H9 (cell line): ENCODE data around the gene ST6GALNAC6. TPM values are rescaled to one million over a fixed set of nuclear protein-coding genes. Genes with fewer than 3 reads are reported as not detected.

Source experiments
- DNase-seq: peaks from one replicate; pipeline ENCODE4 v3.0.0-alpha.2; 2017
- H2AFZ ChIP-seq: one replicate; pipeline ENCODE4 v1.6.1; 2013; ENCODE audit warnings: mild to moderate bottlenecking, low read length, control low read depth, moderate library complexity
- H2AK5ac ChIP-seq: 2 replicates; pipeline ENCODE4 v1.6.1; 2013; ENCODE audit warnings: low read length, control low read depth, mixed read lengths; ENCODE audit not compliant: insufficient read length
- H2BK120ac ChIP-seq: one replicate; pipeline ENCODE4 v1.6.1; 2013; ENCODE audit warnings: low read depth, mild to moderate bottlenecking, low read length, control low read depth, inconsistent platforms; ENCODE audit not compliant: poor library complexity, severe bottlenecking
- H2BK12ac ChIP-seq: 2 replicates; pipeline ENCODE4 v1.6.1; 2013; ENCODE audit warnings: low read length, control low read depth, mixed read lengths, low read depth; ENCODE audit not compliant: insufficient read length
- H2BK15ac ChIP-seq: 2 replicates; pipeline ENCODE4 v1.6.1; 2013; ENCODE audit warnings: low read depth, low read length, control low read depth
- H2BK20ac ChIP-seq: one replicate; pipeline ENCODE4 v1.6.1; 2013; ENCODE audit warnings: low read depth, mild to moderate bottlenecking, low read length, control low read depth, inconsistent platforms; ENCODE audit not compliant: poor library complexity, severe bottlenecking
- H2BK5ac ChIP-seq: 2 replicates; pipeline ENCODE4 v1.6.1; 2013; ENCODE audit warnings: low read length, control low read depth, mixed read lengths; ENCODE audit not compliant: insufficient read length
- H3K14ac ChIP-seq: 2 replicates; pipeline ENCODE4 v1.6.1; 2013; ENCODE audit warnings: low read length, control low read depth; ENCODE audit not compliant: insufficient read depth
- H3K18ac ChIP-seq: 2 replicates; pipeline ENCODE4 v1.6.1; 2013; ENCODE audit warnings: low read depth, mild to moderate bottlenecking, mixed read lengths, low read length, control low read depth; ENCODE audit not compliant: insufficient read length
- H3K23ac ChIP-seq: 2 replicates; pipeline ENCODE4 v1.6.1; 2013; ENCODE audit warnings: low read length, control low read depth, mixed read lengths, low read depth; ENCODE audit not compliant: insufficient read length
- H3K23me2 ChIP-seq: 2 replicates; pipeline ENCODE4 v1.6.1; 2013; ENCODE audit warnings: low read depth, mild to moderate bottlenecking, mixed read lengths, low read length, control low read depth; ENCODE audit not compliant: insufficient read length, poor library complexity, severe bottlenecking
- H3K27ac ChIP-seq: 2 replicates; pipeline ENCODE4 v1.5.1; 2013; ENCODE audit warnings: low read length, control low read depth, mixed read lengths, low read depth; ENCODE audit not compliant: insufficient read length
- H3K27me3 ChIP-seq: 2 replicates; pipeline ENCODE4 v1.6.1; 2013; ENCODE audit warnings: low read length, control low read depth, inconsistent platforms; ENCODE audit not compliant: insufficient read depth
- H3K4ac ChIP-seq: 2 replicates; pipeline ENCODE4 v1.6.1; 2013; ENCODE audit warnings: low read depth, mild to moderate bottlenecking, control low read depth, inconsistent platforms, low read length, moderate library complexity
- H3K4me1 ChIP-seq: 2 replicates; pipeline ENCODE4 v1.6.1; 2013; ENCODE audit warnings: low read length, control low read depth, inconsistent platforms; ENCODE audit not compliant: insufficient read depth
- H3K4me2 ChIP-seq: 2 replicates; pipeline ENCODE4 v1.6.1; 2013; ENCODE audit warnings: low read length, control low read depth, mixed read lengths; ENCODE audit not compliant: insufficient read length, insufficient read depth
- H3K56ac ChIP-seq: 2 replicates; pipeline ENCODE4 v1.6.1; 2013; ENCODE audit warnings: low read depth, mild to moderate bottlenecking, mixed read lengths, low read length, control low read depth; ENCODE audit not compliant: insufficient read length
- H3K79me1 ChIP-seq: 2 replicates; pipeline ENCODE4 v1.6.1; 2013; ENCODE audit warnings: low read depth, mild to moderate bottlenecking, moderate library complexity, low read length, control low read depth, inconsistent platforms; ENCODE audit not compliant: insufficient read depth, poor library complexity, severe bottlenecking
- H3K79me2 ChIP-seq: 2 replicates; pipeline ENCODE4 v1.6.1; 2013; ENCODE audit warnings: low read length, control low read depth, inconsistent platforms; ENCODE audit not compliant: insufficient read depth
- H3K9ac ChIP-seq: 2 replicates; pipeline ENCODE4 v1.6.1; 2013; ENCODE audit warnings: low read length, control low read depth, mixed read lengths; ENCODE audit not compliant: insufficient read length; ENCODE audit errors: extremely low read depth
- H3K9me3 ChIP-seq: one replicate; pipeline ENCODE4 v1.6.1; 2013; ENCODE audit warnings: low read depth, low read length, inconsistent platforms; ENCODE audit not compliant: control insufficient read depth
- H3T11ph ChIP-seq: one replicate; pipeline ENCODE4 v1.6.1; 2013; ENCODE audit warnings: mild to moderate bottlenecking, low read length, control low read depth, inconsistent platforms
- H4K20me1 ChIP-seq: one replicate; pipeline ENCODE4 v1.6.1; 2013; ENCODE audit not compliant: control insufficient read depth, insufficient read length, insufficient read depth
- H4K5ac ChIP-seq: 2 replicates; pipeline ENCODE4 v1.6.1; 2013; ENCODE audit warnings: low read depth, mild to moderate bottlenecking, mixed read lengths, low read length, control low read depth; ENCODE audit not compliant: insufficient read length
- H4K8ac ChIP-seq: replicated peaks from 2 replicates; pipeline ENCODE4 v1.6.1; 2013; ENCODE audit warnings: low read length, control low read depth, mixed read lengths, low read depth; ENCODE audit not compliant: insufficient read length
- H4K91ac ChIP-seq: 2 replicates; pipeline ENCODE4 v1.6.1; 2013; ENCODE audit warnings: low read depth, mild to moderate bottlenecking, moderate library complexity, mixed read lengths, low read length, control low read depth; ENCODE audit not compliant: insufficient read length
- H3K27ac Mint-ChIP-seq, 3 experiments: 2 replicates in 2 of 3; 3 replicates in 1 of 3; pipeline ENCODE4 v1.8.0; 2020 to 2021; ENCODE audit warnings: mixed read lengths in 3 of 3, mild to moderate bottlenecking in 1 of 3, moderate library complexity in 1 of 3
- H3K27me3 Mint-ChIP-seq: 2 replicates; pipeline ENCODE4 v1.8.0; 2021; ENCODE audit warnings: low read depth, mild to moderate bottlenecking, moderate library complexity, mixed read lengths
- H3K36me3 Mint-ChIP-seq, 3 experiments: 2 replicates in 2 of 3; 3 replicates in 1 of 3; pipeline ENCODE4 v1.8.0; 2020 to 2021; ENCODE audit warnings: low read depth in 3 of 3, mixed read lengths in 3 of 3; ENCODE audit not compliant: insufficient read depth in 1 of 3
- H3K4me1 Mint-ChIP-seq, 2 experiments: 2 replicates each; pipeline ENCODE4 v1.8.0; 2020; ENCODE audit warnings: mixed read lengths in 2 of 2
- H3K4me3 Mint-ChIP-seq, 2 experiments: 2 replicates in 1 of 2; 3 replicates in 1 of 2; pipeline ENCODE4 v1.8.0; 2020 to 2021; ENCODE audit warnings: mild to moderate bottlenecking in 2 of 2, mixed read lengths in 2 of 2, moderate library complexity in 1 of 2
- H3K9me3 Mint-ChIP-seq, 2 experiments: 2 replicates in 1 of 2; 3 replicates in 1 of 2; pipeline ENCODE4 v1.8.0; 2020; ENCODE audit warnings: mild to moderate bottlenecking in 2 of 2, mixed read lengths in 2 of 2, moderate library complexity in 1 of 2
- CTCF ChIP-seq: fragments of 200-600 bp; sonication (generic); conservative IDR thresholded peaks from 3 replicates; pipeline ENCODE4 v1.8.0; 2021; ENCODE audit warnings: antibody characterized with exemption, mild to moderate bottlenecking
- WGBS: extraction: QIAGEN DNeasy Blood & Tissue Kit; methylation state at CpG from one replicate; pipeline ENCODE4 v1.1.7; 2013; ENCODE audit warnings: missing lambda C conversion rate, low lambda C conversion rate, mixed read lengths; ENCODE audit not compliant: insufficient read length; ENCODE audit errors: extremely low coverage; 5-methylcytosine and 5-hydroxymethylcytosine counted together
- total RNA-seq: library from RNA; stranded (reverse); gene quantifications from 2 replicates; pipeline ENCODE4 v1.2.1, GENCODE V29; 2021

ST6GALNAC6 gene
- total RNA-seq, 1 experiment from 2014 or later, result 29.8 TPM

- no peak overlapping the region for H2BK20ac ChIP-seq
- no peak overlapping the region; the same call in 1 of the 2 replicates for H3K14ac ChIP-seq
- no CpG with 5 or more reads among the region's 8 CpGs for WGBS
- Mint-ChIP-seq H3K4me1 (peaks cover 10 to 23% of the 10 kb centered on the region in 2 experiments), H3K9me3 (peaks cover 9% of the 10 kb centered on the region in 2 experiments; a peak in 3 of 5 replicates), H3K4me3 (no peak overlapping the region), H3K27me3 (no peaks in the 10 kb centered on the region), H3K27ac (peak overlapping the region in 1 of 3 experiments; percentile 79; a peak in 1 of 7 replicates), H3K36me3 (peaks cover 41 to 58% (median 51%) of the 10 kb centered on the region in 3 experiments)
- H3K27me3 ChIP-seq, result no peaks in the 10 kb centered on the region
- H3K9ac ChIP-seq, result no peak overlapping the region
- H2BK120ac ChIP-seq, result no peak overlapping the region
- no peaks in the 10 kb centered on the region for H4K20me1 ChIP-seq
- H2AFZ ChIP-seq, result no peak overlapping the region
- no peaks in the 10 kb centered on the region for H3K79me1 ChIP-seq
- H2BK15ac ChIP-seq, result no peak overlapping the region
- no peak overlapping the region for H4K91ac ChIP-seq
- no peak for DNase-seq
- no peak overlapping the region for H3K23ac ChIP-seq
- no peak overlapping the region for H2AK5ac ChIP-seq
- H3K27ac ChIP-seq, result no peak overlapping the region
- no peak overlapping the region for H3K18ac ChIP-seq
- H3K79me2 ChIP-seq, result no peaks in the 10 kb centered on the region
- H4K5ac ChIP-seq, result no peak overlapping the region
- peaks cover 3% of the 10 kb centered on the region; the same call in 1 of the 2 replicates for H3K4me1 ChIP-seq
- H4K8ac ChIP-seq, result no peak overlapping the region
- no peak overlapping the region for H3K4ac ChIP-seq
- no peak overlapping the region for H3K4me2 ChIP-seq
- H3K23me2 ChIP-seq, result peaks cover 4% of the 10 kb centered on the region
- H2BK12ac ChIP-seq, result no peak overlapping the region
- H3T11ph ChIP-seq, result no peak overlapping the region
- H3K56ac ChIP-seq, result no peak overlapping the region
- TF ChIP-seq CTCF, result no peak
- H2BK5ac ChIP-seq, result no peak overlapping the region
- H3K9me3 ChIP-seq, result no peaks in the 10 kb centered on the region
Observed at GRCh38 chr9:127895811-127896210, 3.6 kb downstream of the ST6GALNAC6 start.
